ENCODE results near the gene MKRN2. TPM values are rescaled to one million over a fixed set of nuclear protein-coding genes. Genes with fewer than 3 reads are reported as not detected.

The MKRN2 gene
- total and polyA plus RNA-seq, 2 of the 4 experiments (the other 2 are of a cell fraction): 44.4 to 65.6 TPM

- Histone ChIP-seq H3K56ac (ENCODE audit: extremely low read depth, insufficient read depth, low read length) (no peak overlapping the region), H4K5ac (ENCODE audit: low read depth, low read length) (no peak overlapping the region), H2BK5ac (ENCODE audit: low read depth, low read length, poor library complexity, severe bottlenecking) (no peak overlapping the region), H2BK15ac (ENCODE audit: low read depth, low read length) (no peak overlapping the region), H3K4me1 (ENCODE audit: control insufficient read depth, insufficient read depth, low read length) (peaks cover 2% of the 10 kb centered on the region; the same call in 1 of the 2 replicates), H3K27me3 (ENCODE audit: control insufficient read depth, insufficient read depth, low read length) (no peaks in the 10 kb centered on the region), H3K23ac (ENCODE audit: low read depth, low read length) (no peak overlapping the region), H4K91ac (ENCODE audit: insufficient read depth, low read depth, low read length) (no peak overlapping the region), H3K9me1 (ENCODE audit: insufficient read depth, low read length) (no peaks in the 10 kb centered on the region), H4K8ac (ENCODE audit: low read depth in 2 of 2, low read length in 2 of 2) (no peak overlapping the region), H3K4me3 (ENCODE audit: insufficient read depth, low read depth, low read length) (no peak overlapping the region), H3K4me2 (ENCODE audit: low read depth, low read length) (no peak overlapping the region), H3K79me1 (ENCODE audit: low read depth in 1 of 2, low read length in 2 of 2) (no peaks in the 10 kb centered on the region), H2AFZ (replicated peaks; ENCODE audit: low read length, poor library complexity) (no peak overlapping the region), H4K20me1 (ENCODE audit: insufficient read depth, low read length) (no peaks in the 10 kb centered on the region), H2AK5ac (ENCODE audit: low read depth, low read length) (no peak overlapping the region), H3K14ac (replicated peaks; ENCODE audit: low read depth, low read length) (no peak overlapping the region), H2AK9ac (replicated peaks; ENCODE audit: low read depth, low read length, poor library complexity) (no peak overlapping the region), H3K18ac (ENCODE audit: low read depth, low read length) (no peak overlapping the region), H3K9ac (ENCODE audit: low read depth, low read length) (no peak overlapping the region), H2BK120ac (ENCODE audit: low read depth, low read length) (no peak overlapping the region), H2BK20ac (ENCODE audit: low read depth, low read length) (no peak overlapping the region), H3K9me3 (ENCODE audit: control insufficient read depth, insufficient read depth, low read length) (no peaks in the 10 kb centered on the region), H3K27ac (ENCODE audit: insufficient read depth, low read length) (no peak overlapping the region), H3K4ac (ENCODE audit: low read depth, low read length) (no peak overlapping the region), H3K36me3 (ENCODE audit: control insufficient read depth, insufficient read depth, low read length) (peaks cover 2% of the 10 kb centered on the region; the same call in 1 of the 2 replicates)
- dilution Hi-C loops (cut with HindIII; ENCODE audit: low sequenced_read_pairs, unreplicated experiment): no loop called here
- TF ChIP-seq POLR2A (IDR thresholded peaks at IDR 0.05; ENCODE audit: low read depth, low read length): no peak
- DNase-seq (no peak), ATAC-seq (ENCODE audit: low read depth) (no peak)
- intact Hi-C loops (cut with micrococcal nuclease): no loop called here
- ChIA-PET CTCF (no interaction called here), POLR2A (ENCODE audit: unreplicated experiment) (interaction anchor here (0.6 kb wide), 1 partner anchor 44 kb away, joined by 3 read pairs; no protein-coding TSS in a partner anchor)
- in situ Hi-C loops (cut with MboI; ENCODE audit: low sequenced_read_pairs): no loop called here
- 100% methylated on average over 1 of the region's 2 CpGs; no CpG with 5 or more reads in 1 of the 2 experiments for WGBS, 2 experiments (ENCODE audit: extremely low coverage in 2 of 2, insufficient read length in 1 of 2)
- no TSS peak for BruUV-seq (replicated peaks)
Measured at GRCh38 chr3:12521010-12521409, 35.9 kb upstream of the MKRN2 start.

Data from IMR-90 (cell line).